Lung microvascular endothelial cell (primary cell): Measurements from ENCODE around the gene ARL2. TPM values are rescaled to one million over a fixed set of nuclear protein-coding genes. Genes with fewer than 3 reads are reported as not detected.
A peak's percentile ranks its signal among the peaks of the same experiment; 100 is the strongest.
"Not testable (repeated sequence)": the region's sequence is repeated elsewhere in the genome, so short reads cannot be mapped to it uniquely, and the experiment has no call there.

Source experiments
- DNase-seq, 2 donors: peaks; one replicate each; pipeline versions ENCODE4 v3.0.0 to v3.0.0-alpha.2; 2010; ENCODE audit warnings: low read depth in 2 of 2
- total RNA-seq: library from RNA; depleted of rRNA; stranded (reverse); fragments of >200 nt; gene quantifications from 2 replicates; pipeline ENCODE4 v1.2.1, GENCODE V29; 2014

The ARL2 gene
- total RNA-seq: 95.2 and 145 TPM in 2 replicates

DNA sequence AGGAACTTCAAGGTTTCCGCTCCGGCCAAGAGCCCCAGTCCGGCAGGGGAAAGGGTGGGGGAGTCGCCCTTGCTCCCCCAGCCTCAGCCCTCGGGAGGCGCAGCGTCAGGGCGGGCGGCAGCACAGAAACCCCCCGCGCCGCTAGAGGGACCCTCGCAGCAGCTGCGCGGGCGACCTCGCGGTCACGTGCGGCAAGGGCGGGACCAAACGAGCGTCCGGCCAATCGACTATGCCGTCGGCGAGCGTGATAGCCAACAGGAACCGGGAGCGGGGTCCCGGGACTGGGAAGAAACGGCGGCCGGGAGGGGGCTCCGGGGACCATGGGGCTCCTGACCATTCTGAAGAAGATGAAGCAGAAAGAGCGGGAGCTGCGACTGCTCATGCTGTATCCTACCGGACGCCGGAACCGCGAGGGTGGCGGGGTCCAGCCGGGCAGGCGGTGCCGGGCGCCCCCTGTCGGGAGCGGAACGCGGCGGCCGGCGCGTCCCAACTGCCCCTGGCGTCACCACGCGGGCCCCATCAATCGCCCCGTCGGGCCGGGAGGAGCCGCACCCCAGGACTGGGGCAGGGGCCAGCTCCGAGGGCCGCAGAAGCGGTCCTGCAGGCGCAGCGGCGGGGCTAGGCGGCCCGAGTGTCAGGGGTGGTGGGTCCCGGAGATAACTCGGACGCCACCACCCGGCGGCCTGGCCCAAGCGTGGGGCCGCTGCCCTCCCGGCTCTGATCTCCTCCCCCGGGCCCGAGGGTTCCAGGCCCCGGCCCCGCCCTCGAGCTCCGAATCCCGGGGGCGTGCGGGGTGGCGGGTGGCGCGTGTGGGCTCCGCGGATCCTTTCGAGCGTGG, at the start of gene ARL2:
TSS of gene ARL2 (plus strand) at position 273 of the 838 bp plus-strand sequence. CDS start at position 321, 48 bp downstream.
- DNase-seq: peak; percentile 92 to 96

DNA sequence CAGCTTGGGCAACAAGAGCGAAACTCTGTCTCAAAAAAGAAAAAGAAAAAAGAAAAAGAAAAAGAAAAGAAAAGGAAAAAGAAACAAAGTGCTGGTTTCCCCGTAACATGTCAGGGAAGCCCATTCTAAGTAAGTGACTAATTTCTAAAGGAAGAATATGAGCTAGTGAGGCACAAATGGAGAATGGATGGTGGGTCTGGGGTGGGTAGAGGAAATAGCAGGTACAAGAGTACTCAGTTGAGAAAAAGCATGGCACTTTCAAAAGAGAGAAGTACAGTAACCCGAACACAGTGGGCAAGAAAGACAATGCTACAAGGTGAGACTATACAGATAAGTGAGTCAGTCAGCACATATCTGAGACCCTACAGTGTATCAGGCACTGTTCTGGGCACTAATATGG, 46.6 kb upstream of the ARL2 start:
- no peak for DNase-seq

DNA sequence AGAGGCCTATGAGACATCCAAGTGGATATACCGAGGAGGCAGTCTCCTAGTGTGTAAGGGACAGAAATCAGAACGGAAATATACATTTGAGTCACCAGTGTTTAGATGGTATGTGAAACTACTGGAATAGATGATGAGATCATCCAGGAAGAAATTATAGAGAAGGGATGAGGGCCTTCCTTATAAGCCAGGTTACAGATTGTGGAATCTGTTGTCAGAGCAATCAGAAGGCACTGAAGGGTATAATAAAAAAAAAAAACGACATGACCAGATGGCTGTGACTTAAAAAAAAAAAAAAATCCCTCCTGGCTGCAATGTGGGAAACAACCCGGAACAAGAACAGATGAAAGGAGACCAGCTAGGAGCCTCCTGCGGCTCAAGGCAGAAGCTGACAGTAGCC, 44.8 kb upstream of the ARL2 start:
- DNase-seq: peak in 1 of 2 donors; percentile 32

- peak; percentile 19 to 37 for DNase-seq
These were observed 43.2 kb upstream of the ARL2 start for GRCh38 chr11:64970731-64971151.

DNA sequence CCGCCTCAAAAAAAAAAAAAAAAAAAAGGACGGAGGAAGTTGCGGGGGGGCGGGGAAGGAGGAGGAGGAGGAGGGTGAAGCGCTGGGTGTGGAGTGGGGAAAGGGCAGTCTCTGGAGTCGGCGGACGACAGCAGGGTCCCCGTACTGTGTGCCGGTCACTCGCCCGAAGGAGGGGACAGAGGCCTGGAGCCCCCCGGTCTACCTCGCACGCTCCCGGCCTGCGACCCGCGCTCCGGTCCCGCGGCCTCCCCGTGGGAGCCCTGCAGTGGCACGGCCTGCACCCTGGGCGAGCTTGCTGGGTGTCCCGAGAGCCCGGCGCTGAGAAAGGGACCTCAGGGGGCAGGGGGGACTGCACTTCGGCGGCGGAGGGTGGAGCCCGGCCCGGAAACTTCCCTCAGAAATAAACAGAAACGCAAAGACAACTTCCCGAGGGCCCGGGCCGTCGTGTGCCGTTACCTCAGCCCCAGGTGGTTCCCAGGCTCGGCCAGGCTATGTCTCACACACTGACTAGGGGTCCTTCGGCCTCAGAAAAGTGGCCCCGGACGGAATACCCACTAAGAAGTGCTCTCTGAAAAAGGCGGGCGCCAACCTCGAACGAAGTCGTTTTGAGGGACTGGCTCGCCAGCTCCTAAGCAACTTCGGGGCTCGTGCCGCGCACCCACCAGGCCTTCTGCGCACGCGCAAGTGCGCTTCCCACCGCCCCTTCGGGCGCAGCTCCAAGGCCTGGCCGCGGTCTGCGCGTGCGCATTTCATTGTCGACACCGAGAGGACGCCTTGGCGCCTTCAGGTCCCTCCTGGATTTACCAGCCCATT, 42.3 kb upstream of the ARL2 start, which contains the start of gene MAJIN:
TSS of gene MAJIN (minus strand) at position 688 of the 813 bp plus-strand sequence. CDS start 12,703 bp downstream, outside the sequence.
- DNase-seq: peak; percentile 80 to 89

DNA sequence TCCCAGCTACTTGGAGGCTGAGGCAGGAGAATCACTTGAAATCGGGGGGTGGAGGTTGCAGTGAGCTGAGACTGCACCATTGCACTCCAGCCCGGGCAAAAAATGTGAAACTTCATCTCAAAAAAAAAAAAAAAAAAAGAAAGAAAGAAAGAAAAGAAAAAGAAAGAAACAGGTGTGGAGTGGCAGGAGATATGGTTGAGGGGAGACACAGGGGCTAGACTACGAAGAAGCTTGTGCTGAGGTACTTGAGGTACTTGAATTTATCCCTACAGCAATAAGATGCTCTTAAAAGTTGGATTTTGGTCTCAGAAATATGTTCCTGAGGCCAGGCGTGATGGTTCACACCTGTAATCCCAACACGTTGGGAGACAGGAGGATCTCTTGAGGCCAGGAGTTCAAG, 39.8 kb upstream of the ARL2 start:
- no peak for DNase-seq

GRCh38 chr11:64976651-64977050, 37.3 kb upstream of the ARL2 start:
- DNase-seq: no peak

DNA sequence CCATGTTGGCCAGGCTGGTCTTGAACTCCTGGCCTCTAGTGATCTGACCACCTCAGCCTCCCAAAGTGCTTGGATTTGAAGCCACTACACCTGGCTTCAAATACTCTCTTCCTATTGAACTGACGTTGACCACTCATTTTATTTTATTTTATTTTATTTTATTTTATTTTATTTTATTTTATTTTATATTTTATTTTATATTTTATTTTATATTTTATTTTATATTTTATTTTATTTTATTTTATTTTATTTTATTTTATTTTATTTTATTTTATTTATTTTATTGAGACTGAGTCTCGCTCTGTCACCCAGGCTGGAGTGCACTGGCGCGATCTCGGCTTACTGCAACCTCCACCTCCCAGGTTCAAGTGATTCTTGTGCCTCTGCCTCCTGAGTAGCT, 30.6 kb upstream of the ARL2 start:
- not testable (repeated sequence) for DNase-seq

DNA sequence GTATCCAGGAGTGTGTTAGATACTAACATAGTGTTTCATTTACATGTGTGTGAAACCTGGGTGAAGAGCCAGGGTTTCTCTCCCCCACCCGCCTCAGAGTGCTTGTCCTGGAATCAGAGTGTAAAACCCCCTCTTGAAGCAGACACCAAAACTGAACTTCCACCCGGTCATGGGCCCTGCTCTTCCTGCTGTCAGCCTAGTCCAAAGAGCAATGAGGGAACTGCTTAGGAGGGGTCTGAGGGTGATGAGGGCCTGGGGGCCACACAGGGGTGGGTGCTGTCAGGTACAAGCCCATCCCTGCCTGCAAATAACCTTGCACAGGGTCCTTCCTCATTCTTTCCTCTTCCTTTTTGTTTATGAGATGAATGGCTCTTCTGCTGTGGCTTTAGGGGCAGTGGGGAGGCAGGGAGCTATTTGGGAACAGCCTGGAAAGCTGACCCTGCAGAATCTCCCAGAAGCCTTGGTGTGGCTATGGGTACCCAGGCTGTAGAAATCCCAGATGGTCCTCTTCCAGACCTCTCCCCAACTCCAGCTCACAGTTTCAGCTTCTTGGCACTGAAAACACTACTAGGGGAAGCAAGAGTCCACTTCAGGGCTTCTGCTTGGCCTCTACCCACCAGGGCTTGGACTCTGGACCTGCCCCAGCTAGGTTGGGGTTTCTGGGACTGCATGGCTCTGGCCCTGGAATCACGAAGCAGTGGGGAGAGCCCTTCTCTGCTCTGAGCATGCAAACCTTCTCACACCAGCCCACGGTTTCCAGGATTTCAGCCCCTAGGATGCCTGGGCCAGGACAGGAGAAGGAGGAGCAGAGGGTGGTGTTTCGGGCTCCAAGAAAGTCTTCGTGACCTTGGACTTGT, 25.7 kb upstream of the ARL2 start:
- no peak for DNase-seq

DNA sequence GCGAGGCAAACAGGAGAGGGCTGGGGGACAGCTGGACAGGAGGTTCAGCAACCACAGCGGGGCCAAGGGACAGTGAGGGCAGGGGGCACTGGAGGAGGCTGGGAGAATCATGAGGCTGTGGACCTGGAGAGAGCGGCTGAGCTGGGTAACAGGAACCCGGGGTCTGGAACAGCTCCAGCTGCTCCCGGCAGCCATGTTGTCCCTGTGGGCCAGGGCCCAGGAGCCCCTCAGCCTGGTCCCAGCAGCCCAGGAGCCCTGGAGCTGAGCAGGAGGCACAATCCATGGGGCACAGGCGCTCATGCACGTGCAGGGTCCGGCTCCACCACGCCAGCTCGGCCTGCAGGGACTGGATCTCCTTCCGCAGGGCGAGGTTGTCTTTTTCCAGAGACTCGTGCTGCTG, 24.5 kb upstream of the ARL2 start:
- no peak for DNase-seq

DNA sequence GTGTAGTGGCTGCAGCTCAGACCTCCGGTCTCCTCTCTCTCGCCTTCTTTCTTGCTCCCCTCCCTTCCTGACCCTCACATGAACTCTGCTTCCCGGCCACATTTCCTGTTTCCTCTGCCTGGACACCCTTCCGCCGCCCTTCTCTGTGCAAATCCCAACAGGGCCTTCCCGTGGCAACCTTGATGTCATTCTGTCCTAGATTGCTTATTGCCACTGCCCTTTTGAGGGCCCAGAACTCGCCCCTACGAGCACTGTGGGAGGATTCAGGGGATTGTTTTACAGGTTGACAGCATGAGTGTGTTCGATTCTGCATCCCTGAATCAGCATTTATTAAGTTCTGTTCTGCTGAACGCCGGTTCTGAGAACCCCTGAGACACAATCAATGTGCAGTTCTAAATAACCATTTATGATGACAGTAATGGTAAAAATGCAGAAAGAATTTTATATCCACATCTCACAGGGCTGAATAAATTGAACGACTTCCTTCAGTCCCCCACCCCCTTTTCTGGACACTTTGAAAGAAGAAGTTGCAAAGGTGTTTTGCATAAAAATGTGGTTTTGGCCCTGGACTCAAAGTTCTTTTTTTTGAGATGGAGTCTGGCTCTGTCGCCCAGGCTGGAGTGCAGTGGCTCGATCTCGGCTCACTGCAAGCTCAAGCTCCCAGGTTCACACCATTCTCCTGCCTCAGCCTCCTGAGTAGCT, 23.6 kb upstream of the ARL2 start:
- peak; percentile 44 to 53 for DNase-seq

GRCh38 chr11:64994318-64994717, 19.6 kb upstream of the ARL2 start:
- no peak for DNase-seq

DNA sequence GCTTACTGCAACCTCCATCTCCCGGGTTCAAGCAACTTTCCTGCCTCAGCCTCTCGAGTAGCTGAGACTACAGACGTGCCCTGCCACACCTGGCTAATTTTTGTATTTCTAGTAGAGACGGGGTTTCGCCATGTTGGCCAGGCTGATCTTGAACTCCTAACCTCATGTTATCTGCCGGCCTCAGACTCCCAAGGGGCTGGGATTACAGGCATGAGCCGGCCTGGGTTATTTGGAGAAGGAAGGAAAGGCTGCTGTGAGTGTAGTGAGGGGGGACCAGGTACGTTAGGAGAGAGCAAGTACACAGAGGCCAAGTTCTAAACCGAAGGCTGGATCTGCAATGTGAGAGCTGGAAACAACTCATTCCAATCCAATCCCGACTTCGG, 17.6 kb upstream of the ARL2 start:
- no peak for DNase-seq

DNA sequence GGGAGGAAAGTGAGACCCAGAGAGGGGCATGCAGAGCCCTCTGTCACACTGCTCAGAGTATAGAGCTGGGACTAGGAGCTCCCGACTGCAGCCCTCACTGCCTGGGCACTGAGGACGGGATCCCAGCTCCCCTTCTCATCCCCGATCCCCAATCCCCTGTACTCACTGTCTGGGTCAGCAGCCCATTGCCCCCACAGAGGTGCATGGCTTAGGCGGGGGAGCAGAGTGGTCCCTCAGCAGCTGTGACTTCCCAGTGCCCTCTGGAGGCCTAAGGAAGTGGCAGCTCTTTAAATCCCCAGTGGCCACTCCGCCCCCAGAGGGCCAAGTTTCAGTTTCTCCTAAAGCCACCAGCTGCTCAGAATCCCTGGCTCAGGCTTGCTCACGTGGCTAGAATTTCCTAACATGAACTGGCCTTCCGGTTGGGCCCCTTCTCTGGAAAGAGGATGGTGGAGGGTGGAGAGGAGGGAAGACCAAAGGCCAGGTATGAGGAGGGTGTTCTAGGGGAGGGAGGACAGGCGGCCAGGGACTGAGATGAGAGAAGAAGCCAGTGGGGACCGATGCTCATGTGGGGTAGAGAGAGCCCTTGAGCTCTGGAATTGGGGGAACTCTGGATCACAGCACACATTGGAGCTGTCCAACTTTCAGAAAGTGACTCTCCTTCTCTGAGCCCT, 17.1 kb upstream of the ARL2 start, which contains the start of gene BATF2:
TSS of gene BATF2 (minus strand) at position 262 of the 671 bp plus-strand sequence. CDS start at position 205, 57 bp downstream.
- peak; percentile 63 to 79 for DNase-seq

- no peak for DNase-seq
These were observed 15.8 kb upstream of the ARL2 start for GRCh38 chr11:64998141-64998540.

GRCh38 chr11:64998690-64999431, 15.1 kb upstream of the ARL2 start:
- DNase-seq: no peak

DNA sequence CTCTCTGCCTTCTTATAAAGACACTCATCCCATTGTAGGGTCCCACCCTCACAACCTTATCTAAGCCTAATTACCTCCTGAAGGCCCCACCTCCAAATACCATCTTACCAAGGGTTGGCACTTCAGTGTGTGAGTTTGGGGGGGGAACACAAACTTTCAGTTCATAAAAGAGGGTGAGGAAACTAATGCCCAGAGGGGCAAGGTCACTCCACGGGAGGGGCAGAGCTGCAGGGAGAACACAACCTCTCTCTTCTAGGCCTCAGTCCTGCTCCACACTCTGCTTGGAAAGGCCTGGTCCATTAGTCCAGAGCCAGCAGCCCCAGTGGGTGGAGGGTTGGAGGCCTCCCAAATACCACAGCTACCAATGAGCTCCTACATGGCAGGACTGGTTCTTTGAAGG, 14.5 kb upstream of the ARL2 start:
- DNase-seq: no peak

GRCh38 chr11:65002706-65003105, 11.3 kb upstream of the ARL2 start:
- no peak for DNase-seq

- DNase-seq: peak in 1 of 2 donors; percentile 40
These were observed 10.7 kb upstream of the ARL2 start for GRCh38 chr11:65003282-65003681.
